ENCODE measurements around the gene STING1.

GRCh38 chr5:139474890-139475791, 7.4 kb downstream of the STING1 start:
- no peak for TF ChIP-seq CTCF (IDR thresholded peaks at IDR 0.05; ENCODE audit: extremely low read depth in 1 of 2, insufficient read depth in 1 of 2, low read depth in 1 of 2, low read length in 2 of 2)
- no peak for TF ChIP-seq EZH2 (IDR thresholded peaks at IDR 0.05; ENCODE audit: borderline replicate concordance, low read depth, low read length, severe bottlenecking)
- TF ChIP-seq POLR2AphosphoS5 (IDR thresholded peaks at IDR 0.05; ENCODE audit: insufficient read depth, low read depth, low read length): no peak

Measured in endothelial cell of umbilical vein (primary cell).